SK-N-SH (cell line): ENCODE data around the gene DAGLB. TPM values are rescaled to one million over a fixed set of nuclear protein-coding genes. Genes with fewer than 3 reads are reported as not detected.

ENCODE experiments used
- CTCF ChIA-PET: fragments of 300-600, 350-600 bp; formaldehyde crosslinking; extraction: SDS; loops from one replicate; lab custom pipeline; 2021; lab: Yijun Ruan, JAX
- POLR2A ChIA-PET: fragments of 350-600 bp; sonication (Branson Sonifier 250); formaldehyde crosslinking; extraction: SDS; loops from one replicate; lab custom pipeline; 2020; ENCODE audit warnings: antibody characterized with exemption, inconsistent platforms; lab: Yijun Ruan, JAX
- DNase-seq: peaks from one replicate; pipeline ENCODE4 v3.0.0; 2012
- H2AFZ ChIP-seq: fragments of 200-600 bp; sonication (generic); 2 replicates; pipeline ENCODE4 v1.8.1; 2016; ENCODE audit warnings: antibody characterized with exemption, mild to moderate bottlenecking, low read depth
- H3F3A ChIP-seq: fragments of 200-600 bp; sonication (generic); replicated peaks from 2 replicates; pipeline ENCODE3; 2016; ENCODE audit warnings: antibody characterized with exemption, mild to moderate bottlenecking; ENCODE audit not compliant: insufficient read depth
- H3K27ac ChIP-seq, 2 experiments: fragments of 200-500 bp in 1 of 2; fragments of 200-600 bp in 1 of 2; sonication (Bioruptor generic) in 1 of 2; sonication (generic), shearing (Covaris generic) in 1 of 2; 2 replicates each; pipeline versions ENCODE4 v1.5.1 to v1.6.1; 2014 to 2016; ENCODE audit warnings: low read depth in 2 of 2, inconsistent platforms in 1 of 2, low read length in 1 of 2, mild to moderate bottlenecking in 1 of 2, mixed read lengths in 1 of 2
- H3K27me3 ChIP-seq: fragments of 200-600 bp; sonication (generic), shearing (Covaris generic); 2 replicates; pipeline ENCODE4 v1.6.1; 2016; ENCODE audit warnings: mixed run types; ENCODE audit not compliant: insufficient read depth
- H3K36me3 ChIP-seq, 2 experiments: fragments of 200-500 bp in 1 of 2; fragments of 200-600 bp in 1 of 2; sonication (Bioruptor generic) in 1 of 2; sonication (generic) in 1 of 2; replicated peaks in 1 of 2; 2 replicates each; pipeline versions ENCODE3 to v1.5.1; 2014 to 2016; ENCODE audit warnings: low read length in 1 of 2, mild to moderate bottlenecking in 1 of 2; ENCODE audit not compliant: insufficient read depth in 2 of 2, control insufficient read depth in 1 of 2
- H3K4me1 ChIP-seq, 2 experiments: fragments of 200-500 bp in 1 of 2; fragments of 200-600 bp in 1 of 2; sonication (Bioruptor generic) in 1 of 2; sonication (generic), shearing (Covaris generic) in 1 of 2; 2 replicates each; pipeline versions ENCODE4 v1.5.1 to v1.6.1; 2014 to 2016; ENCODE audit warnings: low read depth in 1 of 2, low read length in 1 of 2, mixed run types in 1 of 2; ENCODE audit not compliant: insufficient read depth in 2 of 2, control insufficient read depth in 1 of 2
- H3K4me2 ChIP-seq: fragments of 200-600 bp; sonication (generic), shearing (Covaris generic); 2 replicates; pipeline ENCODE4 v1.6.1; 2017; ENCODE audit warnings: mixed run types
- H3K4me3 ChIP-seq, 2 experiments: fragments of 200-500 bp in 1 of 2; fragments of 200-600 bp in 1 of 2; sonication (Bioruptor generic) in 1 of 2; sonication (generic), shearing (Covaris generic) in 1 of 2; 2 replicates each; pipeline versions ENCODE4 v1.5.1 to v1.8.1; 2014 to 2016; ENCODE audit warnings: low read depth in 2 of 2, inconsistent platforms in 1 of 2, low read length in 1 of 2, mild to moderate bottlenecking in 1 of 2, mixed read lengths in 1 of 2, moderate library complexity in 1 of 2
- H3K79me2 ChIP-seq: fragments of 200-600 bp; sonication (generic); 2 replicates; pipeline ENCODE4 v1.8.1; 2017; ENCODE audit warnings: mild to moderate bottlenecking; ENCODE audit not compliant: insufficient read depth
- H3K9ac ChIP-seq: fragments of 200-600 bp; sonication (generic); 2 replicates; pipeline ENCODE4 v1.6.1; 2017; ENCODE audit warnings: mixed run types
- H3K9me2 ChIP-seq: fragments of 200-600 bp; sonication (generic); 2 replicates; pipeline ENCODE4 v1.6.1; 2017; ENCODE audit warnings: mixed run types
- H3K9me3 ChIP-seq: fragments of 200-600 bp; sonication (generic); 2 replicates; pipeline ENCODE4 v1.6.1; 2017; ENCODE audit warnings: mixed run types, mild to moderate bottlenecking, moderate library complexity
- H4K20me1 ChIP-seq: fragments of 200-600 bp; sonication (generic); 2 replicates; pipeline ENCODE4 v1.6.1; 2017; ENCODE audit warnings: mild to moderate bottlenecking, mixed run types; ENCODE audit not compliant: insufficient read depth
- EP300 ChIP-seq, 2 experiments: IDR thresholded peaks; 2 replicates each; pipeline versions ENCODE4 v1.4.0 to v1.6.1; 2012; ENCODE audit warnings: borderline replicate concordance in 1 of 2, low read depth in 1 of 2, low read length in 1 of 2
- EZH2phosphoT487 ChIP-seq: fragments of 200-600 bp; sonication (generic); IDR thresholded peaks from 2 replicates; pipeline ENCODE4 v1.6.1; 2017; ENCODE audit warnings: low read depth, mixed run types, mild to moderate bottlenecking, antibody characterized with exemption, moderate library complexity, borderline replicate concordance
- FOSL2 ChIP-seq: IDR thresholded peaks from 2 replicates; pipeline ENCODE4 v1.4.0; 2012; ENCODE audit warnings: low read depth, mild to moderate bottlenecking, moderate library complexity, borderline replicate concordance
- FOXJ3 ChIP-seq: sonication (generic); formaldehyde crosslinking; IDR thresholded peaks from 2 replicates; pipeline ENCODE4 v1.5.1; 2020; ENCODE audit warnings: mild to moderate bottlenecking, missing genetic modification reagents
- GATA2 ChIP-seq: sonication (generic); formaldehyde crosslinking; IDR thresholded peaks from 2 replicates; pipeline ENCODE4 v1.5.0; 2020; ENCODE audit warnings: mild to moderate bottlenecking, missing genetic modification reagents
- JUND ChIP-seq: IDR thresholded peaks from 2 replicates; pipeline ENCODE4 v1.4.0; 2012
- MEF2A ChIP-seq: IDR thresholded peaks from 2 replicates; pipeline ENCODE4 v1.4.0; 2012; ENCODE audit warnings: low read depth, borderline replicate concordance
- MXI1 ChIP-seq: IDR thresholded peaks from 2 replicates; pipeline ENCODE4 v1.6.1; 2012; ENCODE audit warnings: mild to moderate bottlenecking, low read depth, low read length, improper control_type of control experiment
- NFIC ChIP-seq: IDR thresholded peaks from 2 replicates; pipeline ENCODE4 v1.4.0; 2012; ENCODE audit warnings: borderline replicate concordance
- POLR2AphosphoS5 ChIP-seq: IDR thresholded peaks from 2 replicates; pipeline ENCODE4 v1.6.1; 2012; ENCODE audit warnings: low read depth, low read length
- RAD21 ChIP-seq: IDR thresholded peaks from 2 replicates; pipeline ENCODE4 v1.6.1; 2012; ENCODE audit warnings: mild to moderate bottlenecking, low read length
- RCOR1 ChIP-seq: fragments of 150-350 bp; IDR thresholded peaks from 2 replicates; pipeline ENCODE4 v1.6.1; 2017; ENCODE audit warnings: antibody characterized with exemption, low read length
- REST ChIP-seq: IDR thresholded peaks from 2 replicates; pipeline ENCODE4 v1.6.1; 2012; ENCODE audit warnings: mild to moderate bottlenecking, low read depth, low read length, moderate library complexity
- RFX5 ChIP-seq: IDR thresholded peaks from 2 replicates; pipeline ENCODE4 v1.6.1; 2012; ENCODE audit warnings: mild to moderate bottlenecking, improper control_type of control experiment, low read length
- RXRA ChIP-seq: IDR thresholded peaks from 2 replicates; pipeline ENCODE4 v1.4.0; 2012; ENCODE audit warnings: low read depth, mild to moderate bottlenecking, borderline replicate concordance
- SIN3A ChIP-seq: IDR thresholded peaks from 2 replicates; pipeline ENCODE4 v1.6.1; 2012; ENCODE audit warnings: low read depth, mild to moderate bottlenecking, low read length, moderate library complexity, borderline replicate concordance
- TCF12 ChIP-seq: IDR thresholded peaks from 2 replicates; pipeline ENCODE4 v1.4.0; 2012
- USF2 ChIP-seq: fragments of 150-350 bp; IDR thresholded peaks from 2 replicates; pipeline ENCODE4 v1.6.1; 2017; ENCODE audit warnings: antibody characterized with exemption, low read length, low read depth, borderline replicate concordance
- YY1 ChIP-seq: IDR thresholded peaks from 2 replicates; pipeline ENCODE4 v1.4.0; 2012; ENCODE audit warnings: low read depth, mild to moderate bottlenecking
- whole genome bisulfite sequencing: methylation state at CpG from one replicate; pipeline ENCODE4 v1.1.6; 2017; ENCODE audit warnings: low lambda C conversion rate; 5-methylcytosine and 5-hydroxymethylcytosine counted together
- polyA plus RNA-seq, 3 experiments: library from polyadenylated mRNA; depleted of rRNA; stranded (reverse); fragments of >200 nt; gene quantifications; 2 replicates each; pipeline ENCODE4 v1.2.3, GENCODE V29; 2012
- TF ChIP-seq, protein P1 (sequence below): IDR thresholded peaks from 2 replicates; pipeline ENCODE4 v1.4.0; 2012; ENCODE audit warnings: low read depth
- TF ChIP-seq, protein P2 (sequence below): fragments of 200-600 bp; sonication (generic); IDR thresholded peaks from 2 replicates; pipeline ENCODE4 v1.6.1; 2017; ENCODE audit warnings: antibody characterized with exemption, mild to moderate bottlenecking, moderate library complexity

Gene DAGLB
- polyA plus RNA-seq, 1 of the 3 experiments (the other 2 are of a cell fraction) = 24.1 TPM

DNA sequence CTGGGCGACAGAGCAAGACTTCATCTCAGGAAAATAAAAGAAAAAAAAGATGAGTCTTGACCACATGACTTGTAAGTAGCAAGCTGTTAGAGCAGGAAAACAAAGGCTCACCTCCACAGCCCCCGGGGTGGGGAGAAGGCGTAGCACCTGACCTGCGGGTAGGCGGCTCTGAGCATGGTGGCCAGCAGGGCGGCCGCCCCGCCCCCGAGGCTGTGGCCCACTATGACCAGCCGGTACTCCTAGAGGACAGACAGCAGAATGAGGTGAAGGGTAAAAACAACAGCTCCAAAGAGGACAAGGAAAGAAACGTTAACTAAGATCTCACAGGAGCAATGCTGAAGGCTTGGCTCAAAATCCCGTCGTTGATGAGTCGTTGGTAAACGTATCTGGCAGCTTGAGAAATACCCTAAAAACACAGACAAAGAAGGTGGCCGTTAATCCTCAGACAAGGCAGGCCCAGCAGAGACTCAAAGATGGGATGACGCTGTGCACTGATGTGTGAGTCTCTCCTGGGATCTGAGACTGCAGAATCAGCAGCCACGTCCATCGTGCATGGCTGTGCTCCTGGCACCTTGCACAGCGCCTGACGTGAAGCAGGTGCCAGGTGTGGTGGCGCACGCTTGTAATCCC, 31.1 kb downstream of the DAGLB start:
- no peaks in the 10 kb centered on the region for H3K9me2 ChIP-seq
- H3K36me3 ChIP-seq = peaks cover 36 to 54% of the 10 kb centered on the region in 2 experiments

GRCh38 chr7:6413637-6414036, 34.1 kb downstream of the DAGLB start:
- Histone ChIP-seq H3K9ac (no peak overlapping the region), H3K4me2 (no peak overlapping the region), H3K36me3 (peaks cover 50 to 79% of the 10 kb centered on the region in 2 experiments)
- WGBS = 96% methylated on average over 10 of the region's 10 CpGs
- TF ChIP-seq REST (no peak), EZH2phosphoT487 (no peak), POLR2AphosphoS5 (no peak), YY1 (no peak), NFIC (no peak), USF2 (no peak), MXI1 (no peak), MEF2A (no peak), RFX5 (no peak), RAD21 (no peak), JUND (no peak), RXRA (no peak), TCF12 (no peak), FOXJ3 (CRISPR knock-in tag) (no peak), GATA2 (no peak), FOSL2 (no peak)
- TF ChIP-seq, protein P1, sequence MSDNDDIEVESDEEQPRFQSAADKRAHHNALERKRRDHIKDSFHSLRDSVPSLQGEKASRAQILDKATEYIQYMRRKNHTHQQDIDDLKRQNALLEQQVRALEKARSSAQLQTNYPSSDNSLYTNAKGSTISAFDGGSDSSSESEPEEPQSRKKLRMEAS = no peak
- TF ChIP-seq, all 33 proteins: peak for 0
- H3K79me2 ChIP-seq = peaks cover 6% of the 10 kb centered on the region; the same call in 1 of the 2 replicates
- no peaks in the 10 kb centered on the region for H3K9me2 ChIP-seq
- no peaks in the 10 kb centered on the region for H3K9me3 ChIP-seq
- no peaks in the 10 kb centered on the region for H3K27me3 ChIP-seq
- 0 out of 2 replicates have a peak, but pooled peaks cover 15% of the 10 kb centered on the region for H4K20me1 ChIP-seq
- H3F3A ChIP-seq = peaks cover 17% of the 10 kb centered on the region
- H3K4me1 ChIP-seq = no peaks in the 10 kb centered on the region
- H3K4me3 ChIP-seq = no peak overlapping the region
- H3K27ac ChIP-seq = no peak overlapping the region
- ChIA-PET CTCF (interaction anchor here (1.0 kb wide), 1 partner anchor 11 kb away, joined by 3 read pairs; no protein-coding TSS in a partner anchor), POLR2A (no interaction called here)
- H2AFZ ChIP-seq = no peak overlapping the region
- DNase-seq = no peak

More for the DNA sequence above, 31.1 kb downstream of the DAGLB start:
- ChIA-PET POLR2A (no interaction called here), CTCF (interaction anchor here (1.0 to 1.4 kb wide), 2 partner anchors 14 to 18 kb away, joined by 4 to 5 read pairs; no protein-coding TSS in a partner anchor)
- Histone ChIP-seq H4K20me1 (no peaks in the 10 kb centered on the region), H3K27ac (no peak overlapping the region), H3K27me3 (no peaks in the 10 kb centered on the region), H3K79me2 (peaks cover 6% of the 10 kb centered on the region; the same call in 1 of the 2 replicates), H3K9me3 (no peaks in the 10 kb centered on the region), H3K4me1 (no peaks in the 10 kb centered on the region), H3K9ac (no peak overlapping the region), H3F3A (peaks cover 12% of the 10 kb centered on the region), H3K4me3 (no peak overlapping the region), H3K4me2 (no peak overlapping the region), H2AFZ (no peak overlapping the region)
- 89% methylated on average over 23 of the region's 23 CpGs for WGBS
- peak; percentile 63 for DNase-seq
- TF ChIP-seq SIN3A = no peak
- TF ChIP-seq, protein P2, sequence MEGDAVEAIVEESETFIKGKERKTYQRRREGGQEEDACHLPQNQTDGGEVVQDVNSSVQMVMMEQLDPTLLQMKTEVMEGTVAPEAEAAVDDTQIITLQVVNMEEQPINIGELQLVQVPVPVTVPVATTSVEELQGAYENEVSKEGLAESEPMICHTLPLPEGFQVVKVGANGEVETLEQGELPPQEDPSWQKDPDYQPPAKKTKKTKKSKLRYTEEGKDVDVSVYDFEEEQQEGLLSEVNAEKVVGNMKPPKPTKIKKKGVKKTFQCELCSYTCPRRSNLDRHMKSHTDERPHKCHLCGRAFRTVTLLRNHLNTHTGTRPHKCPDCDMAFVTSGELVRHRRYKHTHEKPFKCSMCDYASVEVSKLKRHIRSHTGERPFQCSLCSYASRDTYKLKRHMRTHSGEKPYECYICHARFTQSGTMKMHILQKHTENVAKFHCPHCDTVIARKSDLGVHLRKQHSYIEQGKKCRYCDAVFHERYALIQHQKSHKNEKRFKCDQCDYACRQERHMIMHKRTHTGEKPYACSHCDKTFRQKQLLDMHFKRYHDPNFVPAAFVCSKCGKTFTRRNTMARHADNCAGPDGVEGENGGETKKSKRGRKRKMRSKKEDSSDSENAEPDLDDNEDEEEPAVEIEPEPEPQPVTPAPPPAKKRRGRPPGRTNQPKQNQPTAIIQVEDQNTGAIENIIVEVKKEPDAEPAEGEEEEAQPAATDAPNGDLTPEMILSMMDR = peak; percentile 15; the same call in 1 of the 2 replicates
- TF ChIP-seq POLR2AphosphoS5 = peak; percentile 27; the same call in 1 of the 2 replicates
- TF ChIP-seq RCOR1 = no peak
- TF ChIP-seq EP300 (IDR thresholded peaks at IDR 0.05; ENCODE audit: borderline replicate concordance in 1 of 2, low read depth in 1 of 2, low read length in 1 of 2) = no peak
